ENCODE data around the gene UNC13D. TPM values are rescaled to one million over a fixed set of nuclear protein-coding genes. Genes with fewer than 3 reads are reported as not detected.
"Not testable (repeated sequence)": the region's sequence is repeated elsewhere in the genome, so short reads cannot be mapped to it uniquely, and the experiment has no call there.

Gene UNC13D
- total RNA-seq, 2 donors from 2014 or later: 270 to 289 TPM

- Mint-ChIP-seq H3K4me3 (no peak overlapping the region), H3K4me1 (ENCODE audit: low read depth in 2 of 2) (peaks cover 20 to 22% of the 10 kb centered on the region in 2 donors), H3K36me3 (no peaks in the 10 kb centered on the region), H3K27me3 (no peaks in the 10 kb centered on the region), H3K9me3 (no peaks in the 10 kb centered on the region), H3K27ac (no peak overlapping the region)
- DNase-seq (ENCODE audit: low spot score) (no peak), ATAC-seq (no peak)
These were observed 53.0 kb downstream of the UNC13D start for GRCh38 chr17:75791254-75791653.

DNA sequence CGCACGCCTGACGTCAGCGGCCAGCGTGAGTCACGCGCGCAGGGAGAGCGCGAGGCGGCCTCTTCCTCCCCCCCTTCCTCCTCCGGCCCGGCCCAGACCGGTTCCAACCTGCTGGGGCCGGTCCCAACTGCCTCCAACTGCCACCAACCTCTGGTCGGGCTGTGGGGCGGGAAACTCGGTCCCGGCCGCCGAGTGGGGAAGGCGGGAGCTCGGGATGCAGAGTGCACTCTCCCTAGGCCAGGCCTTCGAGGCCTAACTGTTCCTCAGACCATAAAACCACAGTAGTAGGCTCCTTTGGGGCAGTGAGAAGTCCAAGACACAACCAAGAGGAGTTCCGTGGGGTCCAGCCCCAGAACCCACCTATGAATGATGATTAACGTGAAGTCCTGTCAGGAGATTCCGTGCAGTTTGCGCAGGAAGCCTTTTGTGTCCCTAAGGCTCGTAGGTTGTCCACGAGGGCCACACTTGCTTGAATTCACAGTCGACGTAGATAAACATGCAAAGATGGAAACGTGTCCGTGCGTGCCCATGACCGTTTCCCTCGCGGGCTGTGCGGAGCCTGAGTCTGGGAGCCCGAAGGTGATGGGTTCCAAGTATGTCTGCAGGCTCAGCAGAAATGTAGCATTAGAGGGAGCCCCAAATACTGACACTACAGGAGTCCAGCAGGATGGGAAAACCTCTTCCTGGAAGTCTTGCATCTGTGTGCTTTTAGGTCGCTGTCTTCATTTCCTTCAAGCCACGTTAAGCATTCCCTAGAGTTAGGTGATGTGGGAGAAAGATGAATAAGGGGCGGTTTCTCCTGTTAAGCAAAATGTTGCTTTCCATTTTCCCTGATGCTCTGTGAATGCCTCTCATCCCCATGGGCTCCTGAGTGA lies 59.0 kb downstream of the UNC13D start:
- no peaks in the 10 kb centered on the region for H3K9me3 Mint-ChIP-seq
- ATAC-seq (peak; percentile 89), DNase-seq (ENCODE audit: low spot score) (peak; percentile 94)
- peak overlapping the region; percentile 94 to 98 for H3K27ac Mint-ChIP-seq
- peak overlapping the region; percentile 88 for H3K4me3 Mint-ChIP-seq
- no peaks in the 10 kb centered on the region for H3K27me3 Mint-ChIP-seq
- peaks cover 31 to 35% of the 10 kb centered on the region in 2 donors for H3K4me1 Mint-ChIP-seq (ENCODE audit: low read depth in 2 of 2)
- H3K36me3 Mint-ChIP-seq: no peaks in the 10 kb centered on the region

- ATAC-seq: peak; percentile 87 to 89
- H3K36me3 Mint-ChIP-seq: peaks cover 4% of the 10 kb centered on the region
- no peaks in the 10 kb centered on the region for H3K9me3 Mint-ChIP-seq
- H3K27me3 Mint-ChIP-seq: no peaks in the 10 kb centered on the region
- H3K4me3 Mint-ChIP-seq: peak within 1 kb of the TSS; percentile 88
- H3K27ac Mint-ChIP-seq: peak within 1 kb of the TSS; percentile 94 to 98
- H3K4me1 Mint-ChIP-seq (ENCODE audit: low read depth in 2 of 2): peaks cover 36 to 41% of the 10 kb centered on the region in 2 donors
- DNase-seq (ENCODE audit: low spot score): peak; percentile 98
These were observed 59.7 kb downstream of the UNC13D start, which contains the start of gene UNK for GRCh38 chr17:75784473-75785015. Gene UNK (plus strand): TSS chr17:75784806. CDS start chr17:75784881, 75 bp downstream.

DNA sequence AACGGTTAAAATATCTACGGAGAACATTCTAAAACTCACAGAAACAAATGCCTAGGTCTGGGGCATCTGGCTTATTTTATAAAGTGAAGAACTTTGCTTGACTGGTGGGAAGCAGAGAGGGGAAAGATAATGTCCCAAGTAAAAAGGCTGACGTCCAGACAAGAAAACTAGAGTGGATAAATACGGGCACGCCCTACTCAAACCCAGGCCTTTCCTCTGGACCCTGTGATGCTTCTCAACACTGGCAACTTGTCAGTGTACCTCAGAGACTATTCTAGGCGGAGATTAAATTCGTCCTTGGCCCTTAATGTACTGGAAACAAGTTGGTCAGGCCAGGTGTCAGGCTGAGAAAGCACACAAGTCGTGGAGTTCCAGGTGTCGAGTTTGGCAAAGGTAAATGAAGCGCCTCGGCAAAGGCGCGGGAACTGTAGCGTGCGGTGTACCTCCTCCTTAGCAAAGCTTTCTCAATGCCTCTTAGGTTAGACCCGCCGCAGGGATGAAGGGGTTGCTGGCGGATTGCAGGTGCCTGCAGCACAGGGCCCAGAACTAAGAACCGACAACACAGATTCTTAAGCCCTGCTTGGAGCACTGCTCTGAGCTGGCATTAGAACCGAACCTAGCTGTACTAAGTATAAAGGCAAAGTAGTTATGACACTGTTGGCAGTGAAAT lies 60.3 kb downstream of the UNC13D start:
- no peak for ATAC-seq
- Mint-ChIP-seq H3K36me3 (peaks cover 6% of the 10 kb centered on the region), H3K9me3 (no peaks in the 10 kb centered on the region), H3K4me3 (peak overlapping the region; percentile 88), H3K27ac (peak overlapping the region; percentile 94 to 98), H3K27me3 (no peaks in the 10 kb centered on the region), H3K4me1 (ENCODE audit: low read depth in 2 of 2) (peaks cover 37 to 43% of the 10 kb centered on the region in 2 donors)
- no peak for DNase-seq (ENCODE audit: low spot score)

- DNase-seq (ENCODE audit: low spot score) (no peak), ATAC-seq (peak in 1 of 2 donors; percentile 34)
- Mint-ChIP-seq H3K9me3 (no peaks in the 10 kb centered on the region), H3K4me1 (ENCODE audit: low read depth in 2 of 2) (peaks cover 41 to 47% of the 10 kb centered on the region in 2 donors), H3K4me3 (peak overlapping the region; percentile 88), H3K27ac (peak overlapping the region; percentile 94 to 98), H3K36me3 (peaks cover 12% of the 10 kb centered on the region), H3K27me3 (no peaks in the 10 kb centered on the region)
These were observed 61.0 kb downstream of the UNC13D start for GRCh38 chr17:75783069-75783783.

DNA sequence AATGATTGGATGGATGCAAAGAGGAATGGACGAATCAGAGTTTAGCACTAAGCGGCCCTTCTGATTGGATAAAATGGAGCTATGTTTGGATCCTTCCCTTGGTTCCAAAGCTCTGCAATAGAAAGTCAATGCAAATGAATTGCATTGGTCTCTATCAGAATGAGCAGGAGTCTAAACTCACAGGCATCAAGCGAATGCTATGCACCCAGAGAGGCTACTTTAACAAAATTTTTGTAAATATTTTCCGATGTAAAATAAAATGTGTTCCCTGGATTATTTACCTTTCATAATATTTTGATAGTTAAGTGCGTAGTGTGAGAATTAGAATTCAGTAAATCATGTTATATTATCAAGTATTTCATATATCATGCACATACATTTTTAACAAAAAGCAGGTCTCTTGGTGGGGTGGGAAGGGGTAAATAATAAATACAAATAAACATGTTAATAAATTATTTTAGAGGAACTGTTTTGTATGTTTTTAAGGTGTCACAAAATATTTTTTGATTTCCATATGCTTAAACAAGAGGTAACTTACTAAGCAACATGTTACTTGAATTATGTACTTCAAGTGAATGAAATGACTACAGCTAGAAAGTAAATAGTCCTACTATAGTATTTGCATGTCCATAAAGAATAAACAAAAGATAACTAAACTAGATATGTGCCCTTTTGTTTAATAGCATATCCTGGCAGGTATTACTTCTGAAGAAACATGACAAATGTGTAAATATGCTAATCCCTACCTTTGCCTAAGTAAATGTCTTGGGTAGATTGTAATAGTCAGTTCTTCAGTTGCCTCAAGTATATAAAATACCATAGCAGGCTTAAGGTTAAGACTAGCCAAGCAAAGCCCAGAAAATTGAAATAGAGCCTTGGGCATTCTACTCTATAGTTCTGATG lies 64.0 kb downstream of the UNC13D start:
- Mint-ChIP-seq H3K36me3 (peaks cover 31% of the 10 kb centered on the region), H3K27me3 (no peaks in the 10 kb centered on the region), H3K27ac (peak overlapping the region; percentile 94 to 95), H3K4me3 (peak overlapping the region; percentile 94), H3K9me3 (no peaks in the 10 kb centered on the region), H3K4me1 (ENCODE audit: low read depth in 2 of 2) (peaks cover 53 to 59% of the 10 kb centered on the region in 2 donors)
- DNase-seq (ENCODE audit: low spot score) (no peak), ATAC-seq (no peak)

DNA sequence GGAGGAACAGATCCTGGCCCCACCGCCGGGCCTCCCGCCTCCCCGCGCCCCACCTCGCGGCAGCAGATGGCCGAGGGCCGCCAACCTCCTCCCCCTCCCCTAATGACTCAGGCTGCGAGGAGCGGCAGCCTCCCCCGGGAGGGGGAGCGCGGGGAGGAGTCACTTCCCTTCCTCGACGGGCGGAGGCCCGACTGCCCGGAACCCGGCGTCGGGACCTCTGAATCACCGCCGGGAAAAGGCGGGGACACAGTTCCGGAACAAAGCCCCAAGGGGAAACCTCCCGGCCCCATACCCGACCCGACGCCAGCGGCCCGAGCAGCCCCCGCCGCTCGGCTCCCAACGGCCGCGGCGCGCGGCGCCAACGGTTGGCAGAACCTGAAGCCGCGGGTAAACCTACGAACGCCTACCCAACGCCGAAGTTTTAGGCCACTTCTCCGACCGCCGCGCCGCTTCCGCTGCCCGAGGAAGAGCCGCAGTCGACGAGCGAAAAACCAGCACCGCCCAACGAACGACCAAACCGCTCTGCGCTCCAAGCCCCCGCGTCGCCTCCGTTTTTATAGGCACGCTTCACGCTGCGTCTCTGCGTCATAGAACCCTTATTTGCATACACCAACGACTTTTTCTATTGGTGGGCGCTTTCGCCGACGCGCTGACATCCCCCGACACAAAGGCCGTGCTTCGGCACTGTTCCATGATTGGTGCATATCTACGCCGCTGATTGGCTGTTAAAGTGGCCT lies 64.8 kb downstream of the UNC13D start:
- no peaks in the 10 kb centered on the region for H3K27me3 Mint-ChIP-seq
- DNase-seq (ENCODE audit: low spot score): peak; percentile 97
- peak overlapping the region; percentile 94 to 95 for H3K27ac Mint-ChIP-seq
- H3K4me3 Mint-ChIP-seq: peak overlapping the region; percentile 94
- peaks cover 52 to 57% of the 10 kb centered on the region in 2 donors for H3K4me1 Mint-ChIP-seq (ENCODE audit: low read depth in 2 of 2)
- H3K9me3 Mint-ChIP-seq: no peaks in the 10 kb centered on the region
- ATAC-seq: peak; percentile 83 to 86
- peaks cover 31% of the 10 kb centered on the region for H3K36me3 Mint-ChIP-seq

DNA sequence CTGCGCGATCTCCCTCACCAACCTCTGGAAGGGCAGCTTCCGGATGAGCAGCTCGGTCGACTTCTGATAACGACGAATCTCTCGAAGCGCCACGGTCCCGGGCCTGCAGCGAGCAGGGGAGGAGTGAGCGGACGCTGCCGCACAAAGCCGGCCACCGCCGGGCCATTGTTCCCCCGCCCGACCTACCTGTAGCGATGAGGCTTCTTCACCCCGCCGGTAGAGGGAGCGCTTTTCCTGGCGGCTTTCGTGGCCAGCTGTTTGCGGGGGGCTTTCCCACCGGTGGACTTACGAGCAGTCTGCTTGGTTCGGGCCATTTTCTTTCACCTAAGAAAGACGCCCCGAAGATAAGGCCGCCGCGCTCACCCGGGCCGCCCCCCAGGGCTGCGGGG lies 65.3 kb downstream of the UNC13D start:
- DNase-seq (ENCODE audit: low spot score) (no peak), ATAC-seq (no peak)
- no peaks in the 10 kb centered on the region for H3K9me3 Mint-ChIP-seq
- peaks cover 31% of the 10 kb centered on the region for H3K36me3 Mint-ChIP-seq
- no peaks in the 10 kb centered on the region for H3K27me3 Mint-ChIP-seq
- peak overlapping the region; percentile 90 for H3K4me3 Mint-ChIP-seq
- H3K27ac Mint-ChIP-seq: peak overlapping the region; percentile 90 to 94
- H3K4me1 Mint-ChIP-seq (ENCODE audit: low read depth in 2 of 2): peaks cover 51 to 53% of the 10 kb centered on the region in 2 donors

DNA sequence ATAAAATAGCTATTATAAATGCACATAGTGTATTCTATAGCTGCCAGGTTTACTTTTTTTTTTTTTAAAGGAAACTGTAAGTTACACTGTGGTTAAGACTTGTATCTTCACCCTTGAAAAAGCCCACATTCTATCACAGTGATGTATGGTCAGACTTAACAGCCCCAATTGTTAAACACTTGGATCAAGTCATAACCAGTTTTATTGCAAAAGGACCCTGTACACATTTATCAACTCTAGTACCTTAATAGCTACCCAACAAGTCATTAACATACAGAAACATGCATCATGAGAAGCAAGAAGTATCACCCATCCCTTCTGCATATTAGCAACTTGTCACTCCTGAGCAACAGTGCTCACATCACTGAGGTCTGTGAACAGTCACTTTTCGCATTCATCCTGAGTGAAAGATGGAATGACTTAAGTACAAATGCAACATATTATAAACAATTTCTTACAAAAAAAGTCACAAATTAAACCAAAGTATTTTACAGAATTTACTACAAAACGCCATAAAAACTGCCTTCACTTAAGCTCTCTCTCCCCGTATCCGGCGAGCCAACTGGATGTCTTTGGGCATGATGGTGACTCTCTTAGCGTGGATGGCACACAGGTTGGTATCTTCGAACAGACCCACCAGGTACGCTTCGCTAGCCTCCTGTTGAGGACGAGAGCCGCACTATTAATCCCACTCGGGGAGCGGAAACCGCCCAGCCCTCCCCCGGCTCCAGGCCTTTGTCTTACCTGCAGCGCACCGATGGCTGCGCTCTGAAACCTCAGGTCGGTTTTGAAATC lies 65.9 kb downstream of the UNC13D start:
- not testable (repeated sequence) for H3K27me3 Mint-ChIP-seq; ATAC-seq; DNase-seq (ENCODE audit: low spot score); H3K9me3 Mint-ChIP-seq
- peak overlapping the region; percentile 90 to 94 for H3K27ac Mint-ChIP-seq
- peak overlapping the region; percentile 90 for H3K4me3 Mint-ChIP-seq
- peaks cover 47 to 48% of the 10 kb centered on the region in 2 donors for H3K4me1 Mint-ChIP-seq (ENCODE audit: low read depth in 2 of 2)
- peaks cover 31% of the 10 kb centered on the region for H3K36me3 Mint-ChIP-seq

- Mint-ChIP-seq H3K27ac (peak overlapping the region; percentile 90 to 94), H3K4me1 (ENCODE audit: low read depth in 2 of 2) (peaks cover 41 to 46% of the 10 kb centered on the region in 2 donors), H3K36me3 (peaks cover 31% of the 10 kb centered on the region), H3K9me3 (no peaks in the 10 kb centered on the region), H3K4me3 (peak overlapping the region; percentile 90), H3K27me3 (no peaks in the 10 kb centered on the region)
- ATAC-seq (no peak), DNase-seq (ENCODE audit: low spot score) (no peak)
These were observed 66.8 kb downstream of the UNC13D start for GRCh38 chr17:75777296-75777922.
